Fibroblast of mammary gland (primary cell): Measurements from ENCODE around the gene HPSE.
"Not testable (repeated sequence)": the region's sequence is repeated elsewhere in the genome, so short reads cannot be mapped to it uniquely, and the experiment has no call there.

Source experiments
- DNase-seq: peaks from one replicate; pipeline ENCODE4 v3.0.0-alpha.2; 2010; ENCODE audit warnings: low read depth
- H3K4me3 ChIP-seq: 2 replicates; pipeline ENCODE4 v1.5.1; 2011; ENCODE audit warnings: low read depth, mild to moderate bottlenecking, low read length, moderate library complexity; ENCODE audit not compliant: control insufficient read depth
- TF ChIP-seq, protein P1 (sequence below): conservative IDR thresholded peaks from 2 replicates; pipeline ENCODE4 v1.5.1; 2011; ENCODE audit warnings: low read depth, low read length, inconsistent platforms; ENCODE audit not compliant: control insufficient read depth, insufficient read depth

The HPSE gene

DNA sequence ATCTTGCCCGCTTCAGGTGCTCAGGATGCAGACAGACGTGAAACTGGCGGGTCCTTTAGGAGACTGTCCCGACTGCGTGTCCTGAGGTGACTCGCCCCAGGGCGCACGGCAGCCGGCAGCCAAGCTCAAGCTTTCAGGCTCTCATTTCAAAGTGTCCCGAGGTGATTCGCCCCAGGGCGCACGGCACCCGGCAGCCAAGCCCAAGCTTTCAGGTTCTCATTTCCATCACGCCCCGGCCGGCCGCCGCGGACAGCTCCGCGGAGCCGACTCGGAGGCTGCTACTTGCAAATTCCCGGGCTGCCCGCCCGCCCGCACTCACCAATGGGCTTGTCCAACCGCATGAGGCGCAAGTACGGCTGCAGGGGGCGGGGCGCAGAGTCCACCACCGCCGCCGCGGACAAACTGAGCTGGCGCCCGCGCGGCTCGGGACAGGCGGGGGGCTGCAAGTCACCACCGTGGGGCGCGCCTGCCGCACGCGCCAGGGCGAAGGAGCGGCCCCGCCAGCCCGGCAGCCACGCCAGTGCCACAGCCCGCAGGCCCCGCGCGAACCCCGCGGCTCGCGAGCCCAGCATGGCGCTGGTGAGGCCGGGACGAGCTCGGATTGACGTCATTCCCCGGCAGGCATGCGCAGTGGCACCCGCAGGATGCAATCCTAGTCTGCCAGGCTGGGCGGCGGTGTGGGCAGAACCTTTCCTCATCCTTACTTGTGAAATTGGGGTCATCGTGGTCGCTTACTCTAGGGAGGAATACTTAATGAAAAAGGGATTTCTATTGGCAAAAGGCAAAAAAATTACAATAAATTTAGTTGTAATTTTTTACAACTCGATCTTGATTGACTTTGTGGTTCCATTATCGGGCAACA lies 50.2 kb downstream of the HPSE start, which contains the start of gene COQ2:
TSS of gene COQ2 (minus strand) at position 606 of the 862 bp plus-strand sequence. CDS start at position 572, 34 bp downstream.
- TF ChIP-seq, protein P1, sequence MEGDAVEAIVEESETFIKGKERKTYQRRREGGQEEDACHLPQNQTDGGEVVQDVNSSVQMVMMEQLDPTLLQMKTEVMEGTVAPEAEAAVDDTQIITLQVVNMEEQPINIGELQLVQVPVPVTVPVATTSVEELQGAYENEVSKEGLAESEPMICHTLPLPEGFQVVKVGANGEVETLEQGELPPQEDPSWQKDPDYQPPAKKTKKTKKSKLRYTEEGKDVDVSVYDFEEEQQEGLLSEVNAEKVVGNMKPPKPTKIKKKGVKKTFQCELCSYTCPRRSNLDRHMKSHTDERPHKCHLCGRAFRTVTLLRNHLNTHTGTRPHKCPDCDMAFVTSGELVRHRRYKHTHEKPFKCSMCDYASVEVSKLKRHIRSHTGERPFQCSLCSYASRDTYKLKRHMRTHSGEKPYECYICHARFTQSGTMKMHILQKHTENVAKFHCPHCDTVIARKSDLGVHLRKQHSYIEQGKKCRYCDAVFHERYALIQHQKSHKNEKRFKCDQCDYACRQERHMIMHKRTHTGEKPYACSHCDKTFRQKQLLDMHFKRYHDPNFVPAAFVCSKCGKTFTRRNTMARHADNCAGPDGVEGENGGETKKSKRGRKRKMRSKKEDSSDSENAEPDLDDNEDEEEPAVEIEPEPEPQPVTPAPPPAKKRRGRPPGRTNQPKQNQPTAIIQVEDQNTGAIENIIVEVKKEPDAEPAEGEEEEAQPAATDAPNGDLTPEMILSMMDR = no peak
- peak within 1 kb of the TSS; percentile 72 for H3K4me3 ChIP-seq
- DNase-seq = peak; percentile 93

DNA sequence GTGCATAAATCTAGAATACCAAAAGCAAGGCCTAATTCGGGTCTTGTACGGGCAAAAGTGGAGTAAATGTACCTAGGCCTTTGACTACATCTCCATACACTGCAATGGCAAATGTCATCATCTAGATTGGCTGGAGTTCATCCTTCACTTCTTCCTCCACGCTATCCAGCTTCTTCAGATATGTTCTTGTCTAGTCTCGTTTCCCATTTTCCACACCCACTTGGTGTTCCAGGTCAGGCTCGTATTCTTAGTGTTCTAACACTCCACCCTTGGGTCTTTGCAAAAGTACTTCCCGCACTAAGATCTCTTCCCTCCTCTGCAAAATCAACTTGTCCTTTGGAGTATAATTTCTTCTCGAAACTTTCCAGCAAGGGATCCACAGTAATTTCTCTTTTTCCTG lies 51.5 kb downstream of the HPSE start:
- TF ChIP-seq, protein P1 = no peak
- no peak for DNase-seq
- no peak overlapping the region for H3K4me3 ChIP-seq

DNA sequence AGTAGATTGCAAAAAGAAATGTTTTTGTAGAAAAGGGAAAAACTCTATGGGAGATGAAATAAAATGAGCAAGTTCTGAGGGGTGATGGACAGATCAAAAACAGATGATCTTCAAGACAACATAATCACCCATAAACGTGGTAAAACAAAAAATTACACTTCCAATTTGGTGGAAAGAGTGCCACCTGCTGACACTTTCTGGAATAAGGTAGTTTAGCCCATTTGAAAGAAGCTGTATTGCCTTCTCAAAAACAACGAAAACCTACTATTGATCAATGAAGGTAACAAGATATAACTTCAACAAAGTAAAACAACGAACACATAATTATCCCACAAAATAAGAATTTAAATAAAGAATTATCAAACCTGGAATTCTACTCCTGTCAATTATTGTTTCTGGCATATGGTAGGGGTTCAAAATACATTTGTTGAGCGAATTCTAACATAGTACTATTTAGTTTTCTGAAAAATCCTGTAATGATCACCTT lies 52.6 kb downstream of the HPSE start:
- DNase-seq = peak; percentile 76
- H3K4me3 ChIP-seq = no peak overlapping the region
- TF ChIP-seq, protein P1 = peak; percentile 81

DNA sequence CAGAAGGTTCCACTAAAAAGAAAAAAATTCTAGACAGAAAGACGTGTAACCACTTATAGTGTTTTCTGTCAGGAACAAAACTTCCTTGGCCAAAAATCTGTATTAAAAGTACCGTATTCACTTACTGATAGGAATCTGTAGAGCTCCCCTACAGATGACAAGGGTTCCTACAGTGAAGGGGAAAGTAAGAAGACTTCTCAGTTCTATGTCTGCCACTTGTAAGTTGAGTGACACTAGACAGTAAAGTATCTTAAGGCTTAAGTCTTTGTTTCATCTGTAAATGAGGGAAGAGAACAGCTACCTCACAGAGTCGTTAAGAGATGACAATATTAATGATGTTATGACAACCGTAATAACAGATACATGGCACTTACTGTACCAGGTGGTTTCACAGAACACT lies 53.3 kb downstream of the HPSE start:
- TF ChIP-seq, protein P1 = no peak
- H3K4me3 ChIP-seq = no peak overlapping the region
- no peak for DNase-seq

DNA sequence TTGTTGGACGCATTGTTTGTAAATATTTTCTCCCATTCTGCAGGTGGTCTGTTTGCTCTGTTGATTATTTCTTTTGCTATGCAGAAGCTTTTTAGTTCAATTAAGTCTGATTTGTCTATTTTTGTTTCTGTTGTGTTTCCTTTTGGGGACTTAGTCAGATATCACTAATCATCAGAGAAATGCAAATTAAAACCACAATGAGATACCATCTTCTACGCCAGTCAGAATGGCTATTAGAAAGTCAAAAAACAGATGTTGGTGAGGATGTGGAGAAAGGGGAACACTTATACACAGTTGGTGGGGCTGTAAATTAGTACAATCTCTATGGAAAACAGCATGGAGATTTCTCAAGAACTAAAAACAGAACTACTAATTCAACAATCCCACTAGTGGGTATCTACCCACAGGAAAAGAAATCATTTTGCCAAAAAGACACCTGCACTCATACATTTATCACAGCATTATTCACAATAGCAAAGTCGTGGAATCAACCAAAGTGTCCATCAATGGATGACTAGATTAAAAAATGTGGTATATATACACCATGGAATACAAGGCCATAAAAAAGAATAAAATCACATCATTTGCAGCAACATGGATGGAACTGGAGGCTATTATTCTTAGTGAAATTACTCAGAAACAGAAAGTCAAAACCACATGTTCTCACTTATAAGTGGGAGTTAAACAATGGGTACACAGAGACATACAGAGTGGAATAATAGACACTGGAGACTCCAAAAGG lies 58.2 kb downstream of the HPSE start:
- TF ChIP-seq, protein P1 = no peak
- peak; percentile 22 for DNase-seq
- no peak overlapping the region for H3K4me3 ChIP-seq

DNA sequence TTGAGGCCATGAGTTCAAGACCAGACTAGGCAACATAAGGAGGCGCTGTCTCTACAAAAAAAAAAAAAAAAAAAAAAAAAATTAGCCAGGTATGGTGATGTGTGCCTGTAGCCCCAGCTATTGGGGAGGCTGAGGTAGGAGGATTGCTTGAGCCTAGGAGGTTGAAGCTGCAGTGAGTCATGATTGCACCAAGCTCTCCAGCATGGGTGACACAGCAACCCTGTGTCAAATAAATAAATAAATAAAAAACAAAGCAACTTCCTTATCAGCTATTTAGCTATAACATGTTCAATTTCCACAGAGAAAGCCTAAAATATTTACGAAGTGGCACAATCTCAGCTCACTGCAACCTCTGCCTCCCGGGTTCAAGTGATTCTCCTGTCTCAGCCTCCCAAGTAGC lies 60.7 kb downstream of the HPSE start:
- DNase-seq, H3K4me3 ChIP-seq: not testable (repeated sequence)

DNA sequence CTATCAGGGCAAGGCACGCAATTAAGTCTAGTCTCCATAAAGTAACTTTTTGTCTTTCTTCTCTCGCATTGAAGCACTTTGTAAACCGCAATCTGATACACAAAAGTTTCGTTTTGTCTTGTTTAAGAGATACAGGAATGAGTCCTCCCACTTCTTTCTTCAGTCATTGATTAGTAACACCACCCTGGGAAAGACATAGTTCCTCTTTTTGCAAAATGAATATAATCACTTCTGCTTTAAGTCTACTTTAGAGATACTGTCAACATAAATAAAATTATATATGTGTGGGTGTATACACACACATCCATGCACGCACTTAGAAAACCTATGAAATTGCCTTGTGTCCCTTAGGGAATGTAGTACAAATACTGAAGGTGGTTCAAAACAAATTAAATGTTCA lies 61.7 kb downstream of the HPSE start:
- no peak overlapping the region for H3K4me3 ChIP-seq

More for the DNA sequence above, 61.7 kb downstream of the HPSE start:
- no peak for DNase-seq
- TF ChIP-seq, protein P1 = no peak
